Measurements from ENCODE around the gene CA5A. TPM values are rescaled to one million over a fixed set of nuclear protein-coding genes. Genes with fewer than 3 reads are reported as not detected.
"Not testable (repeated sequence)": the region's sequence is repeated elsewhere in the genome, so short reads cannot be mapped to it uniquely, and the experiment has no call there.

CA5A gene
- total and polyA plus RNA-seq, 4 donors, result 0.63 TPM; not detected in 3

GRCh38 chr16:87887931-87888330 is 48.4 kb downstream of the CA5A start:
- WGBS, 2 donors, result 81 to 82% methylated on average over 8 of the region's 8 CpGs
- ATAC-seq (ENCODE audit: low FRiP score); intact Hi-C loops (cut with DNase I): not testable (repeated sequence)

GRCh38 chr16:87885371-87885967 is 50.9 kb downstream of the CA5A start:
- H3K27ac ChIP-seq (ENCODE audit: low read depth in 1 of 2, low read length in 2 of 2); H3K36me3 ChIP-seq (ENCODE audit: control insufficient read depth in 1 of 2, insufficient read depth in 2 of 2, low read length in 1 of 2); H3K9me3 ChIP-seq (ENCODE audit: control insufficient read depth, low read length); H3K27me3 ChIP-seq (ENCODE audit: control insufficient read depth in 1 of 2, insufficient read depth in 2 of 2, low read length in 1 of 2); ATAC-seq (ENCODE audit: low FRiP score); DNase-seq; H3K4me1 ChIP-seq (ENCODE audit: control insufficient read depth in 1 of 2, insufficient read depth in 2 of 2, low read length in 2 of 2); intact Hi-C loops (cut with DNase I); H3K4me3 ChIP-seq (ENCODE audit: low read length in 2 of 2): not testable (repeated sequence)
- WGBS, 2 donors, result 64 to 65% methylated on average over 8 of the region's 8 CpGs

More at GRCh38 chr16:87887931-87888330, 48.4 kb downstream of the CA5A start:
- not testable (repeated sequence) for H3K4me3 ChIP-seq (ENCODE audit: low read length in 2 of 2); H3K36me3 ChIP-seq (ENCODE audit: control insufficient read depth in 1 of 2, insufficient read depth in 2 of 2, low read length in 1 of 2); H3K4me1 ChIP-seq (ENCODE audit: control insufficient read depth in 1 of 2, insufficient read depth in 2 of 2, low read length in 2 of 2); H3K27me3 ChIP-seq (ENCODE audit: control insufficient read depth in 1 of 2, insufficient read depth in 2 of 2, low read length in 1 of 2); DNase-seq; H3K27ac ChIP-seq (ENCODE audit: low read depth in 1 of 2, low read length in 2 of 2); H3K9me3 ChIP-seq (ENCODE audit: control insufficient read depth, low read length)

- Histone ChIP-seq H3K9me3 (ENCODE audit: control insufficient read depth, low read length) (no peaks in the 10 kb centered on the region), H3K36me3 (ENCODE audit: control insufficient read depth in 1 of 2, insufficient read depth in 2 of 2, low read length in 1 of 2) (no peaks in the 10 kb centered on the region), H3K4me1 (ENCODE audit: control insufficient read depth in 1 of 2, insufficient read depth in 2 of 2, low read length in 2 of 2) (no peaks in the 10 kb centered on the region), H3K27ac (ENCODE audit: low read depth in 1 of 2, low read length in 2 of 2) (no peak overlapping the region), H3K27me3 (ENCODE audit: control insufficient read depth in 1 of 2, insufficient read depth in 2 of 2, low read length in 1 of 2) (no peaks in the 10 kb centered on the region), H3K4me3 (ENCODE audit: low read length in 2 of 2) (no peak overlapping the region)
- ATAC-seq (ENCODE audit: low FRiP score) (no peak), DNase-seq (no peak)
- intact Hi-C loops (cut with DNase I), result no loop called here
- WGBS, 2 donors, result 87% methylated on average over 29 of the region's 29 CpGs
Measured at GRCh38 chr16:87882436-87883019, 53.8 kb downstream of the CA5A start.

- no peaks in the 10 kb centered on the region for H3K4me1 ChIP-seq (ENCODE audit: control insufficient read depth in 1 of 2, insufficient read depth in 2 of 2, low read length in 2 of 2)
- H3K4me3 ChIP-seq (ENCODE audit: low read length in 2 of 2), result no peak overlapping the region
- H3K27ac ChIP-seq (ENCODE audit: low read depth in 1 of 2, low read length in 2 of 2), result no peak overlapping the region
- no peaks in the 10 kb centered on the region for H3K27me3 ChIP-seq (ENCODE audit: control insufficient read depth in 1 of 2, insufficient read depth in 2 of 2, low read length in 1 of 2)
- H3K9me3 ChIP-seq (ENCODE audit: control insufficient read depth, low read length), result no peaks in the 10 kb centered on the region
- intact Hi-C loops (cut with DNase I), result no loop called here
- WGBS, 2 donors, result 38 to 46% methylated on average over 18 to 24 of the region's 24 CpGs
- no peaks in the 10 kb centered on the region for H3K36me3 ChIP-seq (ENCODE audit: control insufficient read depth in 1 of 2, insufficient read depth in 2 of 2, low read length in 1 of 2)
- no peak for ATAC-seq (ENCODE audit: low FRiP score)
- DNase-seq, result no peak
Measured at GRCh38 chr16:87881324-87882200, 54.8 kb downstream of the CA5A start.

- intact Hi-C loops (cut with DNase I), result no loop called here
- 62 to 63% methylated on average over 17 of the region's 17 CpGs for WGBS, 2 donors
- Histone ChIP-seq H3K27me3 (ENCODE audit: control insufficient read depth in 1 of 2, insufficient read depth in 2 of 2, low read length in 1 of 2) (no peaks in the 10 kb centered on the region), H3K4me3 (ENCODE audit: low read length in 2 of 2) (no peak overlapping the region), H3K9me3 (ENCODE audit: control insufficient read depth, low read length) (no peaks in the 10 kb centered on the region), H3K27ac (ENCODE audit: low read depth in 1 of 2, low read length in 2 of 2) (no peak overlapping the region), H3K4me1 (ENCODE audit: control insufficient read depth in 1 of 2, insufficient read depth in 2 of 2, low read length in 2 of 2) (no peaks in the 10 kb centered on the region), H3K36me3 (ENCODE audit: control insufficient read depth in 1 of 2, insufficient read depth in 2 of 2, low read length in 1 of 2) (no peaks in the 10 kb centered on the region)
- ATAC-seq (ENCODE audit: low FRiP score), result no peak
- DNase-seq, result no peak
Measured at GRCh38 chr16:87880117-87880696, 56.1 kb downstream of the CA5A start.

GRCh38 chr16:87879411-87880013 is 56.8 kb downstream of the CA5A start:
- H3K27me3 ChIP-seq (ENCODE audit: control insufficient read depth in 1 of 2, insufficient read depth in 2 of 2, low read length in 1 of 2); H3K9me3 ChIP-seq (ENCODE audit: control insufficient read depth, low read length); ATAC-seq (ENCODE audit: low FRiP score); H3K27ac ChIP-seq (ENCODE audit: low read depth in 1 of 2, low read length in 2 of 2); DNase-seq; H3K4me1 ChIP-seq (ENCODE audit: control insufficient read depth in 1 of 2, insufficient read depth in 2 of 2, low read length in 2 of 2); intact Hi-C loops (cut with DNase I); H3K4me3 ChIP-seq (ENCODE audit: low read length in 2 of 2); H3K36me3 ChIP-seq (ENCODE audit: control insufficient read depth in 1 of 2, insufficient read depth in 2 of 2, low read length in 1 of 2): not testable (repeated sequence)
- WGBS, 2 donors, result 92 to 93% methylated on average over 5 of the region's 5 CpGs

- Histone ChIP-seq H3K4me3 (ENCODE audit: low read length in 2 of 2) (no peak overlapping the region), H3K27ac (ENCODE audit: low read depth in 1 of 2, low read length in 2 of 2) (no peak overlapping the region), H3K4me1 (ENCODE audit: control insufficient read depth in 1 of 2, insufficient read depth in 2 of 2, low read length in 2 of 2) (no peaks in the 10 kb centered on the region), H3K36me3 (ENCODE audit: control insufficient read depth in 1 of 2, insufficient read depth in 2 of 2, low read length in 1 of 2) (no peaks in the 10 kb centered on the region), H3K9me3 (ENCODE audit: control insufficient read depth, low read length) (no peaks in the 10 kb centered on the region), H3K27me3 (ENCODE audit: control insufficient read depth in 1 of 2, insufficient read depth in 2 of 2, low read length in 1 of 2) (no peaks in the 10 kb centered on the region)
- no peak for ATAC-seq (ENCODE audit: low FRiP score)
- WGBS, 2 donors, result 72 to 75% methylated on average over 5 of the region's 5 CpGs
- intact Hi-C loops (cut with DNase I), result no loop called here
- no peak for DNase-seq
Measured at GRCh38 chr16:87878704-87879103, 57.6 kb downstream of the CA5A start.

GRCh38 chr16:87877942-87878507 is 58.3 kb downstream of the CA5A start:
- H3K27me3 ChIP-seq (ENCODE audit: control insufficient read depth in 1 of 2, insufficient read depth in 2 of 2, low read length in 1 of 2), result no peaks in the 10 kb centered on the region
- intact Hi-C loops (cut with DNase I), result no loop called here

More at GRCh38 chr16:87877942-87878507, 58.3 kb downstream of the CA5A start:
- Histone ChIP-seq H3K36me3 (ENCODE audit: control insufficient read depth in 1 of 2, insufficient read depth in 2 of 2, low read length in 1 of 2) (no peaks in the 10 kb centered on the region), H3K9me3 (ENCODE audit: control insufficient read depth, low read length) (no peaks in the 10 kb centered on the region), H3K4me3 (ENCODE audit: low read length in 2 of 2) (no peak overlapping the region), H3K4me1 (ENCODE audit: control insufficient read depth in 1 of 2, insufficient read depth in 2 of 2, low read length in 2 of 2) (no peaks in the 10 kb centered on the region), H3K27ac (ENCODE audit: low read depth in 1 of 2, low read length in 2 of 2) (no peak overlapping the region)
- ATAC-seq (ENCODE audit: low FRiP score) (no peak), DNase-seq (no peak)
- WGBS, 2 donors, result 77 to 81% methylated on average over 19 of the region's 19 CpGs
